B cell (primary cell): ENCODE data around the gene RAB5B. TPM values are rescaled to one million over a fixed set of nuclear protein-coding genes. Genes with fewer than 3 reads are reported as not detected.

Experiments used
- ATAC-seq: fragments of 200-7000 bp; cut with Tn5 transposase; one replicate; pipeline ENCODE4 v1.10.0; 2021; ENCODE audit warnings: low read depth, mild to moderate bottlenecking, moderate number of reproducible peaks, moderate library complexity
- CTCF ChIA-PET: fragments of 350-600 bp; sonication (Branson Sonifier 250); formaldehyde crosslinking; loops from one replicate; lab custom pipeline; 2021; ENCODE audit warnings: antibody characterized with exemption, inconsistent platforms; lab: Charles Lee
- POLR2A ChIA-PET: fragments of 350-600 bp; sonication (Branson Sonifier 250); formaldehyde crosslinking; loops from one replicate; lab custom pipeline; 2021; ENCODE audit warnings: antibody characterized with exemption; lab: Charles Lee
- DNase-seq: peaks from one replicate; pipeline ENCODE4 v3.0.0; 2013
- H2AFZ ChIP-seq: 2 replicates; pipeline ENCODE4 v1.6.1; 2012; ENCODE audit warnings: mild to moderate bottlenecking, low read depth, low read length; ENCODE audit not compliant: insufficient read depth, poor library complexity, severe bottlenecking
- H3K27ac ChIP-seq, 2 donors: 1 replicate in 1 of 2; 2 replicates in 1 of 2; pipeline ENCODE4 v1.5.1; 2012 to 2013; ENCODE audit warnings: low read length in 2 of 2, mild to moderate bottlenecking in 2 of 2, moderate library complexity in 1 of 2
- H3K27me3 ChIP-seq, 4 experiments: fragments of 200-600 bp in 1 of 4; sonication (generic) in 1 of 4; replicated peaks in 1 of 4; 1 replicate in 2 of 4; 2 replicates in 2 of 4; pipeline versions ENCODE4 v1.6.1 to v1.7.0; 2013 to 2016; ENCODE audit warnings: low read length in 3 of 4, mild to moderate bottlenecking in 2 of 4, mixed read lengths in 1 of 4, moderate library complexity in 1 of 4; ENCODE audit not compliant: insufficient read depth in 4 of 4, control insufficient read depth in 3 of 4; ENCODE audit errors: control extremely low read depth in 1 of 4
- H3K36me3 ChIP-seq, 2 experiments: replicated peaks in 1 of 2; 1 replicate in 1 of 2; 2 replicates in 1 of 2; pipeline versions ENCODE4 v1.6.1 to v1.7.1; 2013; ENCODE audit warnings: low read length in 1 of 2; ENCODE audit not compliant: insufficient read depth in 2 of 2, control insufficient read depth in 1 of 2; ENCODE audit errors: control extremely low read depth in 1 of 2, extremely low read depth in 1 of 2
- H3K4me1 ChIP-seq, 2 donors: fragments of 200-600 bp in 1 of 2; sonication (generic) in 1 of 2; 1 replicate in 1 of 2; 2 replicates in 1 of 2; pipeline versions ENCODE4 v1.5.1 to v1.6.1; 2013 to 2017; ENCODE audit warnings: low read length in 2 of 2; ENCODE audit not compliant: control insufficient read depth in 2 of 2, insufficient read depth in 2 of 2
- H3K4me2 ChIP-seq: replicated peaks from 2 replicates; pipeline ENCODE3; 2012; ENCODE audit warnings: mild to moderate bottlenecking, low read depth, low read length; ENCODE audit not compliant: poor library complexity, severe bottlenecking
- H3K4me3 ChIP-seq, 5 experiments: fragments of 200-600 bp in 1 of 5; sonication (generic) in 1 of 5; 1 replicate in 3 of 5; 2 replicates in 2 of 5; pipeline versions ENCODE4 v1.5.1 to v1.7.0; 2011 to 2016; ENCODE audit warnings: low read length in 4 of 5, mild to moderate bottlenecking in 4 of 5, low read depth in 2 of 5, control low read depth in 1 of 5, moderate library complexity in 1 of 5; ENCODE audit not compliant: insufficient read depth in 1 of 5; ENCODE audit errors: control extremely low read depth in 1 of 5, extremely low read depth in 1 of 5
- H3K79me2 ChIP-seq: fragments of 200-600 bp; sonication (generic); one replicate; pipeline ENCODE4 v1.6.0; 2016; ENCODE audit warnings: low read length; ENCODE audit not compliant: control insufficient read depth, insufficient read depth
- H3K9ac ChIP-seq: fragments of 200-600 bp; sonication (generic); 2 replicates; pipeline ENCODE4 v1.6.1; 2017; ENCODE audit warnings: mild to moderate bottlenecking, low read length, moderate library complexity
- H3K9me3 ChIP-seq, 3 donors: one replicate each; pipeline versions ENCODE4 v1.6.1 to v1.7.1; 2013; ENCODE audit warnings: low read length in 2 of 3; ENCODE audit not compliant: control insufficient read depth in 2 of 3, insufficient read depth in 1 of 3; ENCODE audit errors: control extremely low read depth in 1 of 3
- H4K20me1 ChIP-seq: 2 replicates; pipeline ENCODE4 v1.6.0; 2012; ENCODE audit warnings: mild to moderate bottlenecking, low read length; ENCODE audit not compliant: insufficient read depth, control insufficient read depth, poor library complexity, severe bottlenecking
- H3K27ac Mint-ChIP-seq: one replicate; pipeline ENCODE4 v1.8.0; 2021; ENCODE audit warnings: mixed read lengths
- H3K27me3 Mint-ChIP-seq: one replicate; pipeline ENCODE4 v1.8.0; 2021; ENCODE audit warnings: mixed read lengths
- H3K4me1 Mint-ChIP-seq: one replicate; pipeline ENCODE4 v1.8.0; 2021; ENCODE audit warnings: mixed read lengths
- H3K4me3 Mint-ChIP-seq: one replicate; pipeline ENCODE4 v1.8.0; 2021; ENCODE audit warnings: mixed read lengths
- H3K9me3 Mint-ChIP-seq: one replicate; pipeline ENCODE4 v1.8.0; 2022; ENCODE audit warnings: mixed read lengths; ENCODE audit not compliant: insufficient read depth
- CTCF ChIP-seq: fragments of 200-600 bp; IDR thresholded peaks from one replicate; pipeline ENCODE4 v1.8.0; 2022; ENCODE audit warnings: antibody characterized with exemption, mild to moderate bottlenecking
- EZH2 ChIP-seq: IDR thresholded peaks from 2 replicates; pipeline ENCODE4 v1.6.1; 2012; ENCODE audit warnings: borderline replicate concordance, low read depth, mild to moderate bottlenecking, moderate library complexity, low read length; ENCODE audit not compliant: insufficient read depth, poor library complexity, severe bottlenecking
- WGBS: methylation state at CpG from one replicate; pipeline ENCODE4 v1.1.5; 2013; ENCODE audit warnings: missing lambda C conversion rate; ENCODE audit not compliant: insufficient coverage; 5-methylcytosine and 5-hydroxymethylcytosine counted together
- intact Hi-C: fragments of 100-400 bp; cut with micrococcal nuclease; formaldehyde crosslinking; loops from one replicate; pipeline ENCODE4 v1.10.0; 2022
- polyA plus RNA-seq: library from polyadenylated mRNA; depleted of rRNA; stranded (reverse); fragments of >200 nt; gene quantifications from 2 replicates; pipeline ENCODE4 v1.2.3, GENCODE V29; 2012
- total RNA-seq, 2 donors: library from RNA; stranded (reverse); fragments of 120-200 nt in 1 of 2; gene quantifications; 1 replicate in 1 of 2; 2 replicates in 1 of 2; pipeline versions ENCODE4 v1.2.3 to v1.2.4, GENCODE V29; 2013 to 2022

Gene RAB5B
- total and polyA plus RNA-seq, 2 donors (not counting 1 experiment from before 2014, with no cell fraction given): 42.1 to 111 TPM

- H3K27me3 ChIP-seq: no peaks in the 10 kb centered on the region
- no peaks in the 10 kb centered on the region for H3K27me3 Mint-ChIP-seq
- DNase-seq: no peak
- H3K27ac Mint-ChIP-seq: no peak overlapping the region
- H3K4me2 ChIP-seq: no peak overlapping the region
- intact Hi-C loops: loop anchor here (1.0 kb wide), 2 partner anchors 32 to 289 kb away; no protein-coding TSS in a partner anchor
- no peak for TF ChIP-seq EZH2
- no peak for TF ChIP-seq CTCF
- no peak overlapping the region for H3K4me3 Mint-ChIP-seq
- H3K9me3 ChIP-seq: no peaks in the 10 kb centered on the region
- ChIA-PET CTCF (interaction anchor here (0.8 to 2.4 kb wide), 13 partner anchors 12 to 298 kb away, joined by 3 to 43 read pairs (median 4); partner anchors contain the start of genes ORMDL2, SARNP and SUOX), POLR2A (interaction anchor here (0.7 kb wide), 1 partner anchor 126 kb away, joined by 5 read pairs; no protein-coding TSS in a partner anchor)
- no peaks in the 10 kb centered on the region for H4K20me1 ChIP-seq
- 100% methylated on average over 1 of the region's 5 CpGs for WGBS
- H3K4me3 ChIP-seq: no peak overlapping the region
- H3K9ac ChIP-seq: no peak overlapping the region
- H3K36me3 ChIP-seq: no peaks in the 10 kb centered on the region
- ATAC-seq: no peak
- H3K27ac ChIP-seq: no peak overlapping the region
- H3K9me3 Mint-ChIP-seq: no peaks in the 10 kb centered on the region
- no peaks in the 10 kb centered on the region for H3K4me1 ChIP-seq
- H3K4me1 Mint-ChIP-seq: no peaks in the 10 kb centered on the region
- no peaks in the 10 kb centered on the region for H3K79me2 ChIP-seq
- H2AFZ ChIP-seq: no peak overlapping the region
Measured at GRCh38 chr12:56028511-56029165, 54.8 kb downstream of the RAB5B start.

DNA sequence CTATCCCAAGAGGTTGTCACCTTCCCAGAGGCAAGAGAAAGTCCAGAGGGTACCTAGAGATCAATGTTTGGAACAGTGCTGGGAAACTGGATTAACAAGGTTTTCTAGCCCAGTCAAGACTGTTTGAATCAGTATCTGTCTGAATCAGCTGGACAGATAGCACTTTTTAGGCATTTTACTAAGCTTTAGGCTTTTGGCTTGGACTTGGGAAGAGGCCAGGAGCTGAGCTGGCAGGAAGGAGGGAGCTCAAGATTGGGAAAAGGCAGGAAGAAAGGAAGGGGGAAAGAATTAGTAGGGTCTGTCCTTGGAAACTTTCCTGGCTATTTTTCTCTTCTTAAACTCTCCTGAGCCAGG, 55.3 kb downstream of the RAB5B start:
- DNase-seq: no peak
- no peak for ATAC-seq
- ChIA-PET POLR2A (no interaction called here), CTCF (interaction anchor here (0.6 to 2.4 kb wide), 22 partner anchors 10 to 312 kb away, joined by 3 to 43 read pairs (median 4); partner anchors contain the start of genes ORMDL2, RAB5B, SARNP and SUOX)
- Histone ChIP-seq H3K27me3 (no peaks in the 10 kb centered on the region), H3K4me1 (no peaks in the 10 kb centered on the region), H3K9ac (no peak overlapping the region), H3K27ac (no peak overlapping the region), H4K20me1 (no peaks in the 10 kb centered on the region), H3K79me2 (no peaks in the 10 kb centered on the region), H3K4me2 (no peak overlapping the region), H3K36me3 (no peaks in the 10 kb centered on the region), H3K4me3 (no peak overlapping the region), H3K9me3 (no peaks in the 10 kb centered on the region), H2AFZ (no peak overlapping the region)
- H3K4me1 Mint-ChIP-seq: no peaks in the 10 kb centered on the region
- no peaks in the 10 kb centered on the region for H3K27me3 Mint-ChIP-seq
- no peaks in the 10 kb centered on the region for H3K9me3 Mint-ChIP-seq
- TF ChIP-seq CTCF (no peak), EZH2 (no peak)
- H3K27ac Mint-ChIP-seq: no peak overlapping the region
- intact Hi-C loops: loop anchor here (1.0 kb wide), 2 partner anchors 33 to 290 kb away; no protein-coding TSS in a partner anchor
- H3K4me3 Mint-ChIP-seq: no peak overlapping the region
